Body of pancreas (tissue), 4 donors: Measurements from ENCODE around the gene ERCC6. TPM values are rescaled to one million over a fixed set of nuclear protein-coding genes. Genes with fewer than 3 reads are reported as not detected.

Experiments
- ATAC-seq: fragments of 150-250 bp; one replicate; pipeline ENCODE4 v1.9.1; 2016
- DNase-seq, 4 donors: peaks; one replicate each; pipeline ENCODE4 v3.0.0-alpha.2; 2019
- H3K27ac ChIP-seq, 4 donors: fragments of 200-600 bp; sonication (generic); 1 replicate in 3 of 4; 2 replicates in 1 of 4; pipeline versions ENCODE4 v1.5.1 to v1.6.1; 2016 to 2019; ENCODE audit warnings: mild to moderate bottlenecking in 1 of 4, mixed read lengths in 1 of 4, moderate library complexity in 1 of 4
- H3K27me3 ChIP-seq, 2 donors: fragments of 200-600 bp; sonication (generic); one replicate each; pipeline ENCODE4 v1.6.0; 2016; ENCODE audit warnings: mild to moderate bottlenecking in 1 of 2
- H3K36me3 ChIP-seq, 2 donors: fragments of 200-600 bp; sonication (generic); replicated peaks in 1 of 2; 2 replicates each; pipeline ENCODE4 v1.5.1; 2016; ENCODE audit warnings: low read depth in 2 of 2; ENCODE audit not compliant: insufficient read depth in 1 of 2
- H3K4me1 ChIP-seq: fragments of 200-600 bp; sonication (generic); one replicate; pipeline ENCODE4 v1.6.0; 2016
- H3K4me3 ChIP-seq, 2 donors: fragments of 200-600 bp; sonication (generic); 1 replicate in 1 of 2; 2 replicates in 1 of 2; pipeline ENCODE4 v1.5.1; 2016 to 2019
- H3K9me3 ChIP-seq, 3 donors: fragments of 200-600 bp; sonication (generic); 1 replicate in 2 of 3; 2 replicates in 1 of 3; pipeline ENCODE4 v1.5.1; 2016
- POLR2A ChIP-seq, 3 donors: fragments of 450-650 bp; IDR thresholded peaks; one replicate each; pipeline ENCODE4 v1.6.1; 2016; ENCODE audit warnings: antibody characterized with exemption in 3 of 3, mild to moderate bottlenecking in 2 of 3
- WGBS, 2 donors: methylation state at CpG; one replicate each; pipeline ENCODE4 v1.1.5; 2017; 5-methylcytosine and 5-hydroxymethylcytosine counted together
- intact Hi-C: fragments of 100-400 bp; cut with DNase I; formaldehyde crosslinking; loops from one replicate; pipeline ENCODE4 v1.15.1; 2023
- total RNA-seq, 2 donors: library from RNA; depleted of rRNA; stranded (reverse); fragments of >200 nt; gene quantifications; one replicate each; pipeline ENCODE4 v1.1.0, GENCODE V29; 2016
- TF ChIP-seq, protein P1 (sequence below), 7 experiments: fragments of 450-650 bp in 4 of 7; fragments of 200-600 bp in 3 of 7; sonication (generic) in 3 of 7; IDR thresholded peaks; one replicate each; pipeline ENCODE4 v1.5.1; 2016 to 2019; ENCODE audit warnings: antibody characterized with exemption in 7 of 7

ERCC6 gene
- total RNA-seq, 2 donors from 2014 or later, result 15.6 to 16.8 TPM

DNA sequence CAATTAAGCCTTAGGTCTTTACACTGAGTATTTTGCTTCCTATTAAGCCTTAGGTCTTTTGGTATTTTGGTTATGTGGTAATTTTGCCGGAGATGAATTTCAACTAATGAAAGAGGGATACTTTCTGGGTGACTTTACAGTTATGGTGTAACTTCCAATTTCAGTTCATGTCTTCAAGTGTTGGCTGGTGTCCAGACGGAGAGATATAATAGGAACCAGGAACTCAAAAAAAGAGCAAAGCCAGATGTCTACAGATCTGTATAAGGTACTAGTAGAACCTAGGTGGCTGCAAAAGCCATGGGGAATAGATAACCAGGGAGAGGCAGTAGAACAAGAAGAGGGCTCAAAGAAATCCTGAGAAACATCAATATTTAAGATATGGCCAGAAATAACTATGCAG lies 12.3 kb downstream of the ERCC6 start:
- WGBS, 2 donors, result 64 to 90% methylated on average over 2 of the region's 2 CpGs
- intact Hi-C loops, result no loop called here
- Histone ChIP-seq H3K27me3 (no peaks in the 10 kb centered on the region), H3K4me1 (peaks cover 2% of the 10 kb centered on the region), H3K4me3 (no peak overlapping the region), H3K36me3 (peaks cover 0 to 28% of the 10 kb centered on the region in 2 donors), H3K9me3 (no peaks in the 10 kb centered on the region), H3K27ac (no peak overlapping the region)
- no peak for DNase-seq
- ATAC-seq, result no peak
- TF ChIP-seq POLR2A (IDR thresholded peaks at IDR 0.05), result no peak
- TF ChIP-seq, protein P1, sequence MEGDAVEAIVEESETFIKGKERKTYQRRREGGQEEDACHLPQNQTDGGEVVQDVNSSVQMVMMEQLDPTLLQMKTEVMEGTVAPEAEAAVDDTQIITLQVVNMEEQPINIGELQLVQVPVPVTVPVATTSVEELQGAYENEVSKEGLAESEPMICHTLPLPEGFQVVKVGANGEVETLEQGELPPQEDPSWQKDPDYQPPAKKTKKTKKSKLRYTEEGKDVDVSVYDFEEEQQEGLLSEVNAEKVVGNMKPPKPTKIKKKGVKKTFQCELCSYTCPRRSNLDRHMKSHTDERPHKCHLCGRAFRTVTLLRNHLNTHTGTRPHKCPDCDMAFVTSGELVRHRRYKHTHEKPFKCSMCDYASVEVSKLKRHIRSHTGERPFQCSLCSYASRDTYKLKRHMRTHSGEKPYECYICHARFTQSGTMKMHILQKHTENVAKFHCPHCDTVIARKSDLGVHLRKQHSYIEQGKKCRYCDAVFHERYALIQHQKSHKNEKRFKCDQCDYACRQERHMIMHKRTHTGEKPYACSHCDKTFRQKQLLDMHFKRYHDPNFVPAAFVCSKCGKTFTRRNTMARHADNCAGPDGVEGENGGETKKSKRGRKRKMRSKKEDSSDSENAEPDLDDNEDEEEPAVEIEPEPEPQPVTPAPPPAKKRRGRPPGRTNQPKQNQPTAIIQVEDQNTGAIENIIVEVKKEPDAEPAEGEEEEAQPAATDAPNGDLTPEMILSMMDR (IDR thresholded peaks at IDR 0.05), result no peak

- H3K4me3 ChIP-seq, result no peak overlapping the region
- DNase-seq (no peak), ATAC-seq (no peak)
- H3K36me3 ChIP-seq, result peaks cover 0 to 28% of the 10 kb centered on the region in 2 donors
- H3K4me1 ChIP-seq, result peaks cover 11% of the 10 kb centered on the region
- WGBS, 2 donors, result 93 to 97% methylated on average over 7 of the region's 7 CpGs
- no peaks in the 10 kb centered on the region for H3K9me3 ChIP-seq
- TF ChIP-seq POLR2A (IDR thresholded peaks at IDR 0.05), result no peak
- TF ChIP-seq, protein P1 (IDR thresholded peaks at IDR 0.05), result no peak
- no peaks in the 10 kb centered on the region for H3K27me3 ChIP-seq
- no peak overlapping the region for H3K27ac ChIP-seq
- intact Hi-C loops, result no loop called here
These were observed 14.4 kb downstream of the ERCC6 start for GRCh38 chr10:49524496-49524895.

- ATAC-seq, result no peak
- DNase-seq, result no peak
- H3K36me3 ChIP-seq, result peaks cover 0 to 19% of the 10 kb centered on the region in 2 donors
- H3K27ac ChIP-seq, result no peak overlapping the region
- 21 to 37% methylated on average over 1 of the region's 1 CpG for WGBS, 2 donors
- no peaks in the 10 kb centered on the region for H3K9me3 ChIP-seq
- H3K27me3 ChIP-seq, result no peaks in the 10 kb centered on the region
- intact Hi-C loops, result no loop called here
- H3K4me3 ChIP-seq, result no peak overlapping the region
- no peak for TF ChIP-seq POLR2A (IDR thresholded peaks at IDR 0.05)
- TF ChIP-seq, protein P1 (IDR thresholded peaks at IDR 0.05), result no peak
- peaks cover 11% of the 10 kb centered on the region for H3K4me1 ChIP-seq
These were observed 15.6 kb downstream of the ERCC6 start for GRCh38 chr10:49523301-49523700.

DNA sequence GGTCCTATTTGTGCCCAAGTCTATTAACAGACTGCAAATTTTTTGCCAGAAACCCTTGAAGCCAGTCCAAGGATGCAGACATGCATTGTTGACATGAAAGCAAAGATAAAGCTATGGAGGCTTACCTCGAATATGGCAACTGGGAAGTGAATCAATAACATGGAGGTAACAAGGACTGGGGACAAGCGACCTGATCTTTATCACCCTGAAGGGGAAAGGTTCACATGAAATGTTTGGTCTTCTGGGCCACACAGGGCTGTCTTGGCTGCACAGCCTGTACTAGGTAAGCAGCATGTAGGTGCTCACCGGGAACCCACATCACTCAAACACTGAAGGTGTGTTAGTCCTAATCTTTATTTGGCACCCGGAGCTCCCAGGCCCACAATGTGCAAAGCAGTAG lies 17.9 kb downstream of the ERCC6 start:
- H3K27ac ChIP-seq, result no peak overlapping the region
- peaks cover 0 to 10% of the 10 kb centered on the region in 2 donors for H3K36me3 ChIP-seq
- ATAC-seq (no peak), DNase-seq (no peak)
- H3K4me3 ChIP-seq, result no peak overlapping the region
- TF ChIP-seq, protein P1 (IDR thresholded peaks at IDR 0.05), result no peak
- no peak for TF ChIP-seq POLR2A (IDR thresholded peaks at IDR 0.05)
- H3K27me3 ChIP-seq, result no peaks in the 10 kb centered on the region
- peaks cover 11% of the 10 kb centered on the region for H3K4me1 ChIP-seq
- no peaks in the 10 kb centered on the region for H3K9me3 ChIP-seq
- intact Hi-C loops, result no loop called here
- WGBS, 2 donors, result 28 to 31% methylated on average over 4 of the region's 4 CpGs

DNA sequence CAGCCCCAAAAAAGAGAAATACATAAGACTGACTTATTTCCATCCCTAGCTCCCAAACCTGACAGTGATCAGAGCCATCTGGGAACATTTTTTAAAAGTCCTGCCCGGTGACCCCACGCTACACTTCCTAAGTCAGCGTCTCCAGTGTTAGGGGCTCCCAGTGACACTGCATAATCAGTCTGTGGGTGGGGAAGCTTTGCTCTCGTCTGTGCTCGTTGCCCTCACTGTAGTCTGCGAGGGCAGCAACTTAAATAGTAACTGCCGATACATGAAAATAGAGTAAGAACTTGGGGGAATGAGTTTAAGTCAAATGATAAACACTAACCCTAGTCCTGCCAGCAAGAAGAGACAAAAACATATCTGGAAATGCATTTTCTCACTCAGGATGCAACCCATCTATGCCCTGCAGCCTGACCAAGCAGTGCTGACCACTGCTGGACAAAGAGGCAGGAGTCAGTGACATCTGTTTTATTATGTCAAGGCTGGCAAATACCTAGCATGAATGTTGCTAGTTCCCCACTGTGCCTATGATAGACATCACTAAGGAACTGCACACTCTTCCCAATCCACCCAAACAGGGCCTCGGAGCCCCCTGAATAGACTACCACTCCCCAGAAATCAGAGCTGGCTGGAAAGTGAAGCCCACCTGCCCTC lies 18.7 kb downstream of the ERCC6 start:
- H3K9me3 ChIP-seq, result no peaks in the 10 kb centered on the region
- H3K4me1 ChIP-seq, result peaks cover 11% of the 10 kb centered on the region
- ATAC-seq (no peak), DNase-seq (no peak)
- peaks cover 0 to 10% of the 10 kb centered on the region in 2 donors for H3K36me3 ChIP-seq
- H3K4me3 ChIP-seq, result no peak overlapping the region
- H3K27ac ChIP-seq, result no peak overlapping the region
- intact Hi-C loops, result no loop called here
- 78 to 93% methylated on average over 7 to 8 of the region's 8 CpGs for WGBS, 2 donors
- H3K27me3 ChIP-seq, result no peaks in the 10 kb centered on the region
- TF ChIP-seq POLR2A (IDR thresholded peaks at IDR 0.05), result no peak
- TF ChIP-seq, protein P1 (IDR thresholded peaks at IDR 0.05), result no peak
